SK-N-SH (cell line): Measurements from ENCODE around the gene MYMX. TPM values are rescaled to one million over a fixed set of nuclear protein-coding genes. Genes with fewer than 3 reads are reported as not detected.
A peak's percentile ranks its signal among the peaks of the same experiment; 100 is the strongest.

Experiments
- CTCF ChIA-PET: fragments of 300-600, 350-600 bp; formaldehyde crosslinking; extraction: SDS; loops from one replicate; lab custom pipeline; 2021; lab: Yijun Ruan, JAX
- POLR2A ChIA-PET: fragments of 350-600 bp; sonication (Branson Sonifier 250); formaldehyde crosslinking; extraction: SDS; loops from one replicate; lab custom pipeline; 2020; ENCODE audit warnings: antibody characterized with exemption, inconsistent platforms; lab: Yijun Ruan, JAX
- DNase-seq: peaks from one replicate; pipeline ENCODE4 v3.0.0; 2012
- H2AFZ ChIP-seq: fragments of 200-600 bp; sonication (generic); 2 replicates; pipeline ENCODE4 v1.8.1; 2016; ENCODE audit warnings: antibody characterized with exemption, mild to moderate bottlenecking, low read depth
- H3F3A ChIP-seq: fragments of 200-600 bp; sonication (generic); replicated peaks from 2 replicates; pipeline ENCODE3; 2016; ENCODE audit warnings: antibody characterized with exemption, mild to moderate bottlenecking; ENCODE audit not compliant: insufficient read depth
- H3K27ac ChIP-seq, 2 experiments: fragments of 200-500 bp in 1 of 2; fragments of 200-600 bp in 1 of 2; sonication (Bioruptor generic) in 1 of 2; sonication (generic), shearing (Covaris generic) in 1 of 2; 2 replicates each; pipeline versions ENCODE4 v1.5.1 to v1.6.1; 2014 to 2016; ENCODE audit warnings: low read depth in 2 of 2, inconsistent platforms in 1 of 2, low read length in 1 of 2, mild to moderate bottlenecking in 1 of 2, mixed read lengths in 1 of 2
- H3K27me3 ChIP-seq: fragments of 200-600 bp; sonication (generic), shearing (Covaris generic); 2 replicates; pipeline ENCODE4 v1.6.1; 2016; ENCODE audit warnings: mixed run types; ENCODE audit not compliant: insufficient read depth
- H3K36me3 ChIP-seq, 2 experiments: fragments of 200-500 bp in 1 of 2; fragments of 200-600 bp in 1 of 2; sonication (Bioruptor generic) in 1 of 2; sonication (generic) in 1 of 2; replicated peaks in 1 of 2; 2 replicates each; pipeline versions ENCODE3 to v1.5.1; 2014 to 2016; ENCODE audit warnings: low read length in 1 of 2, mild to moderate bottlenecking in 1 of 2; ENCODE audit not compliant: insufficient read depth in 2 of 2, control insufficient read depth in 1 of 2
- H3K4me1 ChIP-seq, 2 experiments: fragments of 200-500 bp in 1 of 2; fragments of 200-600 bp in 1 of 2; sonication (Bioruptor generic) in 1 of 2; sonication (generic), shearing (Covaris generic) in 1 of 2; 2 replicates each; pipeline versions ENCODE4 v1.5.1 to v1.6.1; 2014 to 2016; ENCODE audit warnings: low read depth in 1 of 2, low read length in 1 of 2, mixed run types in 1 of 2; ENCODE audit not compliant: insufficient read depth in 2 of 2, control insufficient read depth in 1 of 2
- H3K4me2 ChIP-seq: fragments of 200-600 bp; sonication (generic), shearing (Covaris generic); 2 replicates; pipeline ENCODE4 v1.6.1; 2017; ENCODE audit warnings: mixed run types
- H3K4me3 ChIP-seq, 2 experiments: fragments of 200-500 bp in 1 of 2; fragments of 200-600 bp in 1 of 2; sonication (Bioruptor generic) in 1 of 2; sonication (generic), shearing (Covaris generic) in 1 of 2; 2 replicates each; pipeline versions ENCODE4 v1.5.1 to v1.8.1; 2014 to 2016; ENCODE audit warnings: low read depth in 2 of 2, inconsistent platforms in 1 of 2, low read length in 1 of 2, mild to moderate bottlenecking in 1 of 2, mixed read lengths in 1 of 2, moderate library complexity in 1 of 2
- H3K79me2 ChIP-seq: fragments of 200-600 bp; sonication (generic); 2 replicates; pipeline ENCODE4 v1.8.1; 2017; ENCODE audit warnings: mild to moderate bottlenecking; ENCODE audit not compliant: insufficient read depth
- H3K9ac ChIP-seq: fragments of 200-600 bp; sonication (generic); 2 replicates; pipeline ENCODE4 v1.6.1; 2017; ENCODE audit warnings: mixed run types
- H3K9me2 ChIP-seq: fragments of 200-600 bp; sonication (generic); 2 replicates; pipeline ENCODE4 v1.6.1; 2017; ENCODE audit warnings: mixed run types
- H3K9me3 ChIP-seq: fragments of 200-600 bp; sonication (generic); 2 replicates; pipeline ENCODE4 v1.6.1; 2017; ENCODE audit warnings: mixed run types, mild to moderate bottlenecking, moderate library complexity
- H4K20me1 ChIP-seq: fragments of 200-600 bp; sonication (generic); 2 replicates; pipeline ENCODE4 v1.6.1; 2017; ENCODE audit warnings: mild to moderate bottlenecking, mixed run types; ENCODE audit not compliant: insufficient read depth
- EP300 ChIP-seq, 2 experiments: IDR thresholded peaks; 2 replicates each; pipeline versions ENCODE4 v1.4.0 to v1.6.1; 2012; ENCODE audit warnings: borderline replicate concordance in 1 of 2, low read depth in 1 of 2, low read length in 1 of 2
- FOXJ3 ChIP-seq: sonication (generic); formaldehyde crosslinking; IDR thresholded peaks from 2 replicates; pipeline ENCODE4 v1.5.1; 2020; ENCODE audit warnings: mild to moderate bottlenecking, missing genetic modification reagents
- FOXM1 ChIP-seq: IDR thresholded peaks from 2 replicates; pipeline ENCODE4 v1.4.0; 2012; ENCODE audit warnings: low read depth, mild to moderate bottlenecking
- GABPA ChIP-seq: IDR thresholded peaks from 2 replicates; pipeline ENCODE4 v1.4.0; 2012; ENCODE audit warnings: low read depth, mild to moderate bottlenecking
- GATA2 ChIP-seq: sonication (generic); formaldehyde crosslinking; IDR thresholded peaks from 2 replicates; pipeline ENCODE4 v1.5.0; 2020; ENCODE audit warnings: mild to moderate bottlenecking, missing genetic modification reagents
- IRF3 ChIP-seq: fragments of 150-350 bp; IDR thresholded peaks from 2 replicates; pipeline ENCODE4 v1.6.1; 2016; ENCODE audit warnings: mild to moderate bottlenecking, low read depth, low read length
- JUND ChIP-seq: IDR thresholded peaks from 2 replicates; pipeline ENCODE4 v1.4.0; 2012
- MAX ChIP-seq: IDR thresholded peaks from 2 replicates; pipeline ENCODE4 v1.4.0; 2012; ENCODE audit warnings: low read depth
- MXI1 ChIP-seq: IDR thresholded peaks from 2 replicates; pipeline ENCODE4 v1.6.1; 2012; ENCODE audit warnings: mild to moderate bottlenecking, low read depth, low read length, improper control_type of control experiment
- NFIC ChIP-seq: IDR thresholded peaks from 2 replicates; pipeline ENCODE4 v1.4.0; 2012; ENCODE audit warnings: borderline replicate concordance
- PBX3 ChIP-seq: IDR thresholded peaks from 2 replicates; pipeline ENCODE4; 2012
- POLR2AphosphoS5 ChIP-seq: IDR thresholded peaks from 2 replicates; pipeline ENCODE4 v1.6.1; 2012; ENCODE audit warnings: low read depth, low read length
- RAD21 ChIP-seq: IDR thresholded peaks from 2 replicates; pipeline ENCODE4 v1.6.1; 2012; ENCODE audit warnings: mild to moderate bottlenecking, low read length
- SIN3A ChIP-seq: IDR thresholded peaks from 2 replicates; pipeline ENCODE4 v1.6.1; 2012; ENCODE audit warnings: low read depth, mild to moderate bottlenecking, low read length, moderate library complexity, borderline replicate concordance
- SMC3 ChIP-seq: IDR thresholded peaks from 2 replicates; pipeline ENCODE4 v1.6.1; 2012; ENCODE audit warnings: low read depth, low read length, improper control_type of control experiment
- TEAD4 ChIP-seq: IDR thresholded peaks from 2 replicates; pipeline ENCODE4 v1.4.0; 2012; ENCODE audit warnings: mild to moderate bottlenecking, borderline replicate concordance; ENCODE audit not compliant: insufficient read depth
- USF2 ChIP-seq: fragments of 150-350 bp; IDR thresholded peaks from 2 replicates; pipeline ENCODE4 v1.6.1; 2017; ENCODE audit warnings: antibody characterized with exemption, low read length, low read depth, borderline replicate concordance
- YY1 ChIP-seq: IDR thresholded peaks from 2 replicates; pipeline ENCODE4 v1.4.0; 2012; ENCODE audit warnings: low read depth, mild to moderate bottlenecking
- ZBTB33 ChIP-seq: IDR thresholded peaks from 2 replicates; pipeline ENCODE4 v1.4.0; 2012; ENCODE audit warnings: low read depth, borderline replicate concordance
- WGBS: methylation state at CpG from one replicate; pipeline ENCODE4 v1.1.6; 2017; ENCODE audit warnings: low lambda C conversion rate; 5-methylcytosine and 5-hydroxymethylcytosine counted together
- polyA plus RNA-seq, 3 experiments: library from polyadenylated mRNA; depleted of rRNA; stranded (reverse); fragments of >200 nt; gene quantifications; 2 replicates each; pipeline ENCODE4 v1.2.3, GENCODE V29; 2012

Gene MYMX
- polyA plus RNA-seq, 1 of the 3 experiments (the other 2 are of a cell fraction) = not detected

- H3K79me2 ChIP-seq = no peaks in the 10 kb centered on the region
- H3K36me3 ChIP-seq = no peaks in the 10 kb centered on the region
- DNase-seq = no peak
- no peaks in the 10 kb centered on the region for H3K27me3 ChIP-seq
- TF ChIP-seq NFIC (no peak), MAX (no peak), YY1 (no peak), JUND (no peak), SMC3 (no peak)
- no peak overlapping the region for H3K27ac ChIP-seq
- H3K9me2 ChIP-seq = no peaks in the 10 kb centered on the region
- ChIA-PET POLR2A (no interaction called here), CTCF (interaction anchor here (2.4 to 13.7 kb wide), 3 partner anchors 17 to 45 kb away, joined by 10 to 224 read pairs (median 15); no protein-coding TSS in a partner anchor)
- 87% methylated on average over 3 of the region's 16 CpGs for WGBS
- peaks cover 9 to 35% of the 10 kb centered on the region in 2 experiments; a peak in 3 of 4 replicates for H3K4me1 ChIP-seq
- H3K9me3 ChIP-seq = no peaks in the 10 kb centered on the region
- no peaks in the 10 kb centered on the region for H4K20me1 ChIP-seq
- H3K4me3 ChIP-seq = no peak overlapping the region
- H3K9ac ChIP-seq = no peak overlapping the region
- H3F3A ChIP-seq = peaks cover 4% of the 10 kb centered on the region
- no peak overlapping the region for H3K4me2 ChIP-seq
- no peak overlapping the region for H2AFZ ChIP-seq
Measured at GRCh38 chr6:44217332-44218143, 812 bp downstream of the MYMX start.

GRCh38 chr6:44219053-44219814 lies 2.5 kb downstream of the MYMX start:
- Histone ChIP-seq H3K9me2 (no peaks in the 10 kb centered on the region), H2AFZ (peak overlapping the region; percentile 91), H3K36me3 (no peaks in the 10 kb centered on the region), H3K27ac (peak overlapping the region in 1 of 2 experiments; percentile 88; a peak in 2 of 4 replicates), H3K27me3 (no peaks in the 10 kb centered on the region), H3F3A (peaks cover 7% of the 10 kb centered on the region), H3K4me2 (peak overlapping the region; percentile 81), H3K4me1 (peaks cover 11 to 44% of the 10 kb centered on the region in 2 experiments), H3K9ac (peak overlapping the region; percentile 14; the same call in 1 of the 2 replicates), H3K4me3 (peak overlapping the region; percentile 48 to 51; a peak in 3 of 4 replicates), H3K79me2 (no peaks in the 10 kb centered on the region), H4K20me1 (no peaks in the 10 kb centered on the region), H3K9me3 (no peaks in the 10 kb centered on the region)
- ChIA-PET CTCF (interaction anchor here (0.6 to 13.7 kb wide), 8 partner anchors 9 to 304 kb away, joined by 3 to 224 read pairs (median 4); no protein-coding TSS in a partner anchor), POLR2A (interaction anchor here (0.7 to 1.4 kb wide), 5 partner anchors 15 to 446 kb away, joined by 3 to 20 read pairs (median 3); partner anchors contain the start of genes HSP90AB1 and SLC35B2)
- peak; percentile 92 for DNase-seq
- whole genome bisulfite sequencing = 15% methylated on average over 6 of the region's 45 CpGs
- TF ChIP-seq ZBTB33 (no peak), IRF3 (no peak), FOXM1 (no peak), PBX3 (no peak), GATA2 (CRISPR knock-in tag) (no peak), RAD21 (no peak), POLR2AphosphoS5 (peak; percentile 32; the same call in 1 of the 2 replicates), FOXJ3 (no peak), SIN3A (0 out of 2 replicates have a peak, but pooled peaks have one; percentile 34), MXI1 (peak; percentile 79), JUND (no peak), EP300 (IDR thresholded peaks at IDR 0.05; ENCODE audit: borderline replicate concordance in 1 of 2, low read depth in 1 of 2, low read length in 1 of 2) (no peak), GABPA (no peak), TEAD4 (no peak), USF2 (no peak)
